Neural cell (in vitro differentiated cells): ENCODE data around the gene PML. TPM values are rescaled to one million over a fixed set of nuclear protein-coding genes. Genes with fewer than 3 reads are reported as not detected.

Experiments
- H2AFZ ChIP-seq: fragments of 200-600, 300-800 bp; sonication (generic), shearing (Covaris generic); 2 replicates; pipeline ENCODE4 v1.6.0; 2014; ENCODE audit warnings: low read depth, mild to moderate bottlenecking, antibody characterized with exemption, low read length, moderate library complexity
- H3F3A ChIP-seq: fragments of 200-600 bp; shearing (Covaris generic); 2 replicates; pipeline ENCODE4 v1.6.1; 2016; ENCODE audit warnings: mild to moderate bottlenecking, moderate library complexity, mixed read lengths, antibody characterized with exemption, low read length; ENCODE audit not compliant: insufficient read depth, poor library complexity, severe bottlenecking
- H3K27ac ChIP-seq: fragments of 200-600, 300-800 bp; sonication (generic), shearing (Covaris generic); 2 replicates; pipeline ENCODE4 v1.5.1; 2014; ENCODE audit warnings: mild to moderate bottlenecking, low read length, moderate library complexity
- H3K27me3 ChIP-seq: fragments of 300-800, 200-600 bp; sonication (generic), shearing (Covaris generic); 2 replicates; pipeline ENCODE4 v1.6.0; 2014; ENCODE audit warnings: mild to moderate bottlenecking, low read depth, low read length, moderate library complexity; ENCODE audit not compliant: insufficient read depth
- H3K36me3 ChIP-seq: fragments of 300-800, 200-600 bp; sonication (generic), shearing (Covaris generic); 2 replicates; pipeline ENCODE4 v1.5.1; 2014; ENCODE audit warnings: mild to moderate bottlenecking, antibody characterized with exemption, low read length, moderate library complexity; ENCODE audit not compliant: insufficient read depth
- H3K4me2 ChIP-seq: fragments of 300-800, 200-600 bp; sonication (generic), shearing (Covaris generic); 2 replicates; pipeline ENCODE4 v1.6.0; 2014; ENCODE audit warnings: mild to moderate bottlenecking, low read length
- H3K4me3 ChIP-seq: fragments of 300-800, 200-600 bp; sonication (generic), shearing (Covaris generic); 2 replicates; pipeline ENCODE4 v1.5.1; 2014; ENCODE audit warnings: mild to moderate bottlenecking, low read length, moderate library complexity
- H3K79me2 ChIP-seq: fragments of 200-600 bp; shearing (Covaris generic); replicated peaks from 2 replicates; pipeline ENCODE4 v1.6.0; 2014; ENCODE audit warnings: mild to moderate bottlenecking, low read length, moderate library complexity; ENCODE audit not compliant: insufficient read depth
- H3K9ac ChIP-seq: fragments of 300-800, 200-600 bp; sonication (generic), shearing (Covaris generic); 2 replicates; pipeline ENCODE4 v1.6.1; 2016; ENCODE audit warnings: mild to moderate bottlenecking, low read length, mixed read lengths
- H3K9me2 ChIP-seq: fragments of 200-600 bp; shearing (Covaris generic); 2 replicates; pipeline ENCODE4 v1.6.1; 2016; ENCODE audit warnings: mild to moderate bottlenecking, low read length, mixed read lengths; ENCODE audit not compliant: insufficient read depth
- H3K9me3 ChIP-seq: fragments of 200-600, 300-800 bp; sonication (generic), shearing (Covaris generic); 2 replicates; pipeline ENCODE4 v1.6.1; 2016; ENCODE audit warnings: mild to moderate bottlenecking, mixed run types, low read length, moderate library complexity, mixed read lengths
- H4K20me1 ChIP-seq: fragments of 200-600 bp; shearing (Covaris generic); 2 replicates; pipeline ENCODE4 v1.6.1; 2016; ENCODE audit warnings: mild to moderate bottlenecking, mixed run types; ENCODE audit not compliant: insufficient read depth
- EP300 ChIP-seq: fragments of 450-650 bp; conservative IDR thresholded peaks from 2 replicates; pipeline ENCODE4 v1.6.1; 2014; ENCODE audit warnings: antibody characterized with exemption, mild to moderate bottlenecking, moderate library complexity; ENCODE audit not compliant: poor library complexity, severe bottlenecking
- EZH2 ChIP-seq: fragments of 200-600, 300-800 bp; shearing (Covaris generic), sonication (generic); IDR thresholded peaks from 2 replicates; pipeline ENCODE4 v1.6.1; 2014; ENCODE audit warnings: antibody characterized with exemption, low read length, borderline replicate concordance, mild to moderate bottlenecking; ENCODE audit not compliant: insufficient read depth, poor library complexity, severe bottlenecking
- MXI1 ChIP-seq: fragments of 450-650 bp; conservative IDR thresholded peaks from 2 replicates; pipeline ENCODE4 v1.6.1; 2014; ENCODE audit warnings: antibody characterized with exemption, mild to moderate bottlenecking; ENCODE audit not compliant: poor library complexity, severe bottlenecking
- POLR2AphosphoS5 ChIP-seq: IDR thresholded peaks from 2 replicates; pipeline ENCODE4 v1.6.1; 2012
- RAD21 ChIP-seq: fragments of 450-650 bp; conservative IDR thresholded peaks from 2 replicates; pipeline ENCODE4 v1.6.1; 2014; ENCODE audit warnings: antibody characterized with exemption, mild to moderate bottlenecking, moderate library complexity
- SMC3 ChIP-seq: fragments of 450-650 bp; conservative IDR thresholded peaks from 2 replicates; pipeline ENCODE4 v1.6.1; 2014; ENCODE audit warnings: antibody characterized with exemption, mild to moderate bottlenecking, moderate library complexity; ENCODE audit not compliant: poor library complexity
- TAF1 ChIP-seq: IDR thresholded peaks from 2 replicates; pipeline ENCODE4 v1.6.1; 2012; ENCODE audit warnings: low read depth
- polyA plus RNA-seq: library from polyadenylated mRNA; depleted of rRNA; stranded (reverse); fragments of >200 nt; gene quantifications from 2 replicates; pipeline ENCODE4 v1.2.3, GENCODE V29; 2014
- TF ChIP-seq, protein P1 (sequence below): IDR thresholded peaks from 2 replicates; pipeline ENCODE4 v1.6.1; 2012; ENCODE audit warnings: borderline replicate concordance
- TF ChIP-seq, protein P2 (sequence below): fragments of 450-650 bp; IDR thresholded peaks from 2 replicates; pipeline ENCODE4 v1.5.1; 2014; ENCODE audit warnings: antibody characterized with exemption, mild to moderate bottlenecking, moderate library complexity; ENCODE audit not compliant: poor library complexity, severe bottlenecking

The PML gene
- polyA plus RNA-seq, 1 donor from 2014 or later: 4.7 TPM

DNA sequence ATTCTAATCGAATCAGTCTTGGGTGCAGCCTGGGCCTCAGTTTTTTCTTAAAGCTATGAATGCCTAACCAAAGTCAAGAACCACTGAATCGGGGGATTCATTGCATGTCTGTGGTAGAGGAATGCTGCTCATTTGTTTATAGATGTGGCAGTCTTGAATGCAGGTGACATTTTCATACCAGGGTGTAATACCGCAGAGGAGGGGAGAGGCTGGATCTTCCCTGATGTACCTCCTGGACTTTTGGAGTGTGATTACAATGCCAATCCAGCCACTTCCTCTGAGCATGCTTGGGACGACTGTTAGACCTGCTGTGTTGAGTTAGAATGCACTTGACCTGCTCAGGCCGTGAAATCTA lies 45.1 kb downstream of the PML start:
- no peaks in the 10 kb centered on the region for H3F3A ChIP-seq
- H3K9ac ChIP-seq: no peak overlapping the region
- no peak overlapping the region for H2AFZ ChIP-seq
- no peaks in the 10 kb centered on the region for H4K20me1 ChIP-seq
- no peak overlapping the region for H3K4me2 ChIP-seq
- no peak for TF ChIP-seq EZH2
- no peaks in the 10 kb centered on the region for H3K9me3 ChIP-seq
- H3K9me2 ChIP-seq: no peaks in the 10 kb centered on the region
- H3K27me3 ChIP-seq: no peaks in the 10 kb centered on the region
- no peaks in the 10 kb centered on the region for H3K79me2 ChIP-seq
- H3K27ac ChIP-seq: no peak overlapping the region
- H3K36me3 ChIP-seq: no peaks in the 10 kb centered on the region
- H3K4me3 ChIP-seq: no peak overlapping the region

DNA sequence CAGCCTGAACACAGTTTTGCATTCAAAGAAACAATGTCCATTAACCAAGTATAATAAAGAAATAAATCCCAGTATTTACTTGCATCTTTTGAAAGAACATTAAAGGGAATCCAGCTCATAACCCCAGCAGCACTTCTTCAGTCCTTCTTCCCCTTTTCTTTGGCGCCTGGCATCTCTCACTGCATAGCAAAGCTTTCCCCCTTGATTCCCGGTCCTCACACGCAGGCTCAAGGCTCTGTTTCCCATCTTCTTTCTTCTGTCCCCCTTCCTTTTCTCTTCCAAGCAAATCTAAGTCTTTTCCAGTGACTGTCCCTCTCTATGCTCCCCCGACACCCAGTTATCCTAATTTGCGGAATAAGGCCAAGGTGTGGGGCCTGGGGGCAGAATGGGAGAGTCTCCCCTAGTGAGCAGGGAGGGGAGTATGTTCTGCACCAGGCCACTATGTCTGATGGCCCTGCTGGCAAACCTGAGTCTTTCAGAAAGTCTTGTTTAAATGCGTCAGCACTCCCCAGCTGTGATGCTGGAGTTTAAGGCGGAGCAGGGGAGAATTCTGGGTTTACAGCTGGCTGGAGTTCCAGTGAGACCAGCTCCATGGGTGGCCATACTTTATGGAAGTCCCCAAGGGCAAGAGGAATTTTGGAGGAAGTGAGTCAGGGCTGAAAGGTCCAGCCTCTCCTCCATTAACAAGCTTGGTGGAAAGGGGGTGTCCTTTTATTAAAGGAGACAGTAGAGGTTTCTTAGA lies 45.8 kb downstream of the PML start:
- H3K4me2 ChIP-seq: no peak overlapping the region
- no peak overlapping the region for H3K27ac ChIP-seq

DNA sequence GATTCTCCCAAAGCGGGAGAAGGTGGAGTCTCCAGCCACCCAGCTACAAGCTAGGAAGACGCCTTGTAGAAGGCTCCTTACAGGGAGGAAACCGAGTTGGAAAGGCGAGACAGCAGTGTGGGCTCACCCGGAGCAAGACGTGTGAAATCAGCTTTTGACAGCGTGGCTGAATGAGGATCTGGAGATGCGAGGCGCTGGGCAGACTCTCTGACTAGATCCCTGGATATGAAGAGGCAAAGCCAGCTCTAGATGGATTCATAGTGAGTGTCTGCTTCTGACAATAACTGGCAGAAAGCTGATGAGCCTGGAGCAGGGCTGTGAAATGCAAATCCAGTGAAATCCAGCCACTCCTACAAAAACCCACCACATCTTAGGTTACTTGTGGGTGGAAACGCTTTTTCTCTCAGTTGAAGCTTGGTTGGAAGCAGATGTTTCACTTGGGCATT lies 46.8 kb downstream of the PML start:
- Histone ChIP-seq H3K36me3 (no peaks in the 10 kb centered on the region), H3K9me2 (no peaks in the 10 kb centered on the region), H3K9me3 (no peaks in the 10 kb centered on the region), H4K20me1 (no peaks in the 10 kb centered on the region), H3K9ac (no peak overlapping the region), H3F3A (no peaks in the 10 kb centered on the region), H3K27ac (no peak overlapping the region), H3K4me2 (no peak overlapping the region), H2AFZ (no peak overlapping the region), H3K27me3 (no peaks in the 10 kb centered on the region), H3K79me2 (no peaks in the 10 kb centered on the region), H3K4me3 (no peak overlapping the region)
- no peak for TF ChIP-seq EZH2
- TF ChIP-seq MXI1: no peak
- TF ChIP-seq SMC3: no peak
- TF ChIP-seq POLR2AphosphoS5: no peak
- TF ChIP-seq RAD21: no peak
- TF ChIP-seq EP300: no peak
- TF ChIP-seq, protein P1, sequence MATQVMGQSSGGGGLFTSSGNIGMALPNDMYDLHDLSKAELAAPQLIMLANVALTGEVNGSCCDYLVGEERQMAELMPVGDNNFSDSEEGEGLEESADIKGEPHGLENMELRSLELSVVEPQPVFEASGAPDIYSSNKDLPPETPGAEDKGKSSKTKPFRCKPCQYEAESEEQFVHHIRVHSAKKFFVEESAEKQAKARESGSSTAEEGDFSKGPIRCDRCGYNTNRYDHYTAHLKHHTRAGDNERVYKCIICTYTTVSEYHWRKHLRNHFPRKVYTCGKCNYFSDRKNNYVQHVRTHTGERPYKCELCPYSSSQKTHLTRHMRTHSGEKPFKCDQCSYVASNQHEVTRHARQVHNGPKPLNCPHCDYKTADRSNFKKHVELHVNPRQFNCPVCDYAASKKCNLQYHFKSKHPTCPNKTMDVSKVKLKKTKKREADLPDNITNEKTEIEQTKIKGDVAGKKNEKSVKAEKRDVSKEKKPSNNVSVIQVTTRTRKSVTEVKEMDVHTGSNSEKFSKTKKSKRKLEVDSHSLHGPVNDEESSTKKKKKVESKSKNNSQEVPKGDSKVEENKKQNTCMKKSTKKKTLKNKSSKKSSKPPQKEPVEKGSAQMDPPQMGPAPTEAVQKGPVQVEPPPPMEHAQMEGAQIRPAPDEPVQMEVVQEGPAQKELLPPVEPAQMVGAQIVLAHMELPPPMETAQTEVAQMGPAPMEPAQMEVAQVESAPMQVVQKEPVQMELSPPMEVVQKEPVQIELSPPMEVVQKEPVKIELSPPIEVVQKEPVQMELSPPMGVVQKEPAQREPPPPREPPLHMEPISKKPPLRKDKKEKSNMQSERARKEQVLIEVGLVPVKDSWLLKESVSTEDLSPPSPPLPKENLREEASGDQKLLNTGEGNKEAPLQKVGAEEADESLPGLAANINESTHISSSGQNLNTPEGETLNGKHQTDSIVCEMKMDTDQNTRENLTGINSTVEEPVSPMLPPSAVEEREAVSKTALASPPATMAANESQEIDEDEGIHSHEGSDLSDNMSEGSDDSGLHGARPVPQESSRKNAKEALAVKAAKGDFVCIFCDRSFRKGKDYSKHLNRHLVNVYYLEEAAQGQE: no peak
- TF ChIP-seq TAF1: no peak
- TF ChIP-seq, protein P2, sequence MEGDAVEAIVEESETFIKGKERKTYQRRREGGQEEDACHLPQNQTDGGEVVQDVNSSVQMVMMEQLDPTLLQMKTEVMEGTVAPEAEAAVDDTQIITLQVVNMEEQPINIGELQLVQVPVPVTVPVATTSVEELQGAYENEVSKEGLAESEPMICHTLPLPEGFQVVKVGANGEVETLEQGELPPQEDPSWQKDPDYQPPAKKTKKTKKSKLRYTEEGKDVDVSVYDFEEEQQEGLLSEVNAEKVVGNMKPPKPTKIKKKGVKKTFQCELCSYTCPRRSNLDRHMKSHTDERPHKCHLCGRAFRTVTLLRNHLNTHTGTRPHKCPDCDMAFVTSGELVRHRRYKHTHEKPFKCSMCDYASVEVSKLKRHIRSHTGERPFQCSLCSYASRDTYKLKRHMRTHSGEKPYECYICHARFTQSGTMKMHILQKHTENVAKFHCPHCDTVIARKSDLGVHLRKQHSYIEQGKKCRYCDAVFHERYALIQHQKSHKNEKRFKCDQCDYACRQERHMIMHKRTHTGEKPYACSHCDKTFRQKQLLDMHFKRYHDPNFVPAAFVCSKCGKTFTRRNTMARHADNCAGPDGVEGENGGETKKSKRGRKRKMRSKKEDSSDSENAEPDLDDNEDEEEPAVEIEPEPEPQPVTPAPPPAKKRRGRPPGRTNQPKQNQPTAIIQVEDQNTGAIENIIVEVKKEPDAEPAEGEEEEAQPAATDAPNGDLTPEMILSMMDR: no peak

More for the DNA sequence above, 45.8 kb downstream of the PML start:
- no peaks in the 10 kb centered on the region for H3K79me2 ChIP-seq
- H3K27me3 ChIP-seq: no peaks in the 10 kb centered on the region
- H3K36me3 ChIP-seq: no peaks in the 10 kb centered on the region
- no peak overlapping the region for H3K9ac ChIP-seq
- no peaks in the 10 kb centered on the region for H4K20me1 ChIP-seq
- no peak overlapping the region for H2AFZ ChIP-seq
- no peak overlapping the region for H3K4me3 ChIP-seq
- no peaks in the 10 kb centered on the region for H3K9me3 ChIP-seq
- no peak for TF ChIP-seq MXI1
- TF ChIP-seq EZH2: no peak
- TF ChIP-seq, protein P2: no peak
- no peak for TF ChIP-seq SMC3
- TF ChIP-seq EP300: no peak
- no peak for TF ChIP-seq TAF1
- no peaks in the 10 kb centered on the region for H3K9me2 ChIP-seq
- H3F3A ChIP-seq: no peaks in the 10 kb centered on the region
